ENCODE results near the gene PLXNA4.

PLXNA4 gene

GRCh38 chr7:132345543-132346129, 230.6 kb downstream of the PLXNA4 start:
- no peak for DNase-seq

GRCh38 chr7:132345030-132345429, 231.2 kb downstream of the PLXNA4 start:
- DNase-seq: no peak

- DNase-seq: no peak
Observed at GRCh38 chr7:132343199-132343598, 233.1 kb downstream of the PLXNA4 start.

GRCh38 chr7:132337450-132338080, 238.7 kb downstream of the PLXNA4 start:
- no peak for DNase-seq

- no peak for DNase-seq
Observed at GRCh38 chr7:132336797-132337196, 239.5 kb downstream of the PLXNA4 start.

GRCh38 chr7:132333301-132333700, 243.0 kb downstream of the PLXNA4 start:
- no peak for DNase-seq

- no peak for DNase-seq
Observed at GRCh38 chr7:132328760-132329159, 247.5 kb downstream of the PLXNA4 start.

GRCh38 chr7:132328047-132328620, 248.1 kb downstream of the PLXNA4 start:
- DNase-seq: no peak

GRCh38 chr7:132326878-132327589, 249.2 kb downstream of the PLXNA4 start:
- DNase-seq: no peak

- DNase-seq: no peak
Observed at GRCh38 chr7:132322970-132323369, 253.3 kb downstream of the PLXNA4 start.

GRCh38 chr7:132321387-132321786, 254.9 kb downstream of the PLXNA4 start:
- no peak for DNase-seq

- DNase-seq: no peak
Observed at GRCh38 chr7:132319481-132319880, 256.8 kb downstream of the PLXNA4 start.

- peak; percentile 79 to 83 for DNase-seq
Observed at GRCh38 chr7:132318352-132319318, 257.6 kb downstream of the PLXNA4 start.

GRCh38 chr7:132317701-132318351, 258.4 kb downstream of the PLXNA4 start:
- DNase-seq: no peak

GRCh38 chr7:132312531-132313055, 263.7 kb downstream of the PLXNA4 start:
- no peak for DNase-seq

GRCh38 chr7:132311733-132312132, 264.5 kb downstream of the PLXNA4 start:
- no peak for DNase-seq

- DNase-seq: no peak
Observed at GRCh38 chr7:132309102-132309805, 267.0 kb downstream of the PLXNA4 start.

GRCh38 chr7:132307465-132307864, 268.8 kb downstream of the PLXNA4 start:
- DNase-seq: no peak

- no peak for DNase-seq
Observed at GRCh38 chr7:132300599-132301277, 275.5 kb downstream of the PLXNA4 start.

- no peak for DNase-seq
Observed at GRCh38 chr7:132298790-132299189, 277.5 kb downstream of the PLXNA4 start.

- DNase-seq: no peak
Observed at GRCh38 chr7:132296820-132297219, 279.4 kb downstream of the PLXNA4 start.
